Stimulated activated CD4-positive, alpha-beta T cell treated with anti-CD3 and anti-CD28 coated beads, Interleukin-4, amount 100 ng/mL, for 24 hours (primary cell): ENCODE measurements around the gene MAP3K5.
"Not testable (repeated sequence)": the region's sequence is repeated elsewhere in the genome, so short reads cannot be mapped to it uniquely, and the experiment has no call there.

ENCODE experiments used
- DNase-seq: peaks from one replicate; pipeline ENCODE4 v3.0.0-alpha.2; 2020

Gene MAP3K5

GRCh38 chr6:136604928-136605510, 187.3 kb downstream of the MAP3K5 start:
- DNase-seq: no peak

DNA sequence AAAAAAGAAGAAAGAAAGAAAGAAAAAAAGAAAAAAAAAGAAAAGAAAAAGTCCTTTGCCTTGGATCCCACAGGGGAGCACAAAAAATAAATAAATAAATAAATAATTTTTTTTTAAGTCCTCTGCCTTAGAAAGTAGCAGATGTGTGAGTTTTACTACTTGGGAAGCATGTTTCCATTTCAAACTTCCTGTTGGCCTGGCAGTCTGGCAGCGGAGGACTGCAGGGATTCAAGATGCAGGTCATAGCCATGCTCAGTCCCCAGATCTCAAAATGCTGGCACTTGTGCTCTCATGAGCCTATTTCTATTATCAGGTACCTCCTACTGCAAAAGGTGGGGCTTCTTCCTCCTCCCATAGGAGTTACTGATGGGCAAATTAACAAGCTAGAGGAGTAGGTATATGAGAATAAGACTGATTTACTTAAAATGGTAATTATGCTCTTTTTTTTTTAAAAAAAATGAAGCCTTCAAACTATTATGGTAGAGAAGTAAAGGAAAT, 187.9 kb downstream of the MAP3K5 start:
- no peak for DNase-seq

DNA sequence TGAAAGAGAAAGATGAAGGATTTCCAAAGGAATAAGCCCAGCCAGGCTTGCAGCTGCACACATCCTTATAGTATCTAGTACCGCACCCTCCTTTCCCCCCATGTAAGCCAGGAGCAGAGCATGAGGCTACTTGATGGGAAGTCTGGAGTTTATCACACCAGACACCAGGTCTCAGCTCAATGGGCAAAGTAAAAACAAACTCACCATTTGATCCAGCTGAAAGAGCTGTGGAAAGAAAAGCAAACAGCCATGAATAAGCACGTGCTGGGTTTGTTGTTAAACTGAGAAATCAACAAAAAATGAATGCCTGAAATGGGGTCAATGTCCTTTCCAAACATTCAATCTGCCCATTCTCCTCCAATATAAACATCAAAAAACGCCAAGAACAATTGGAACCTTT, 191.5 kb downstream of the MAP3K5 start:
- DNase-seq: no peak

DNA sequence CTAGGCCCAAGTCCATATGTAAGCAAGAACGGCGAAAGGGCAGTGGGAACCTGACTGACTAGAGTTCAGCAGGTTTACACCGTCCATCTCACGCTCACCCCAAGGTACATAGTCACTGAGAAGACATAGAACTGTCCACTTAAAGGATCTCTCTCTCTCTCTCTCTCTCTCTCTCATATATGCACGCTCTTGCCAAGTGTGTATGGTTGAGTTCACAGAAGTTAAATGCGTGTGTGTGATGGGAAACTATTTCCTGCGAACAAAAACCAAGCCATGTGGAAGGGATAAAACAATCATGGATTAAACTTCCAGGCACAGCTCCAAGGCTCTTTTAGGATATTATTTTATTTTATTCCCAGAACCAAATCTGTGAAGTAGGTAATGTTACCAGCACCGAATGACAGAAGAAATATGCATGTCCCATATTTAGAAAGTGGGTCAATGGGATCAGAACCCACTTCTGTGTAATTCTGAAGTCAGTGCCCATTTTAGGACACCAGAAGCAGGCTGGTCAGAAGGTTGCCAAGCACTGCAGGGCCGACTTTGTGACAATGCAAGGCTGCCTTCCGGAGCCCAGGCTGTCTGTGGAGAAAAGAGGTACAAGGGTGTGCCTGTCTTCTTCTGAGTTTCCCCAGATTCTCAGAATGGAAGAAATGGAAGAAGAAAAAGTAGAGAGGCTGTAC, 192.8 kb downstream of the MAP3K5 start:
- DNase-seq: no peak

GRCh38 chr6:136598048-136598447, 194.2 kb downstream of the MAP3K5 start:
- DNase-seq: no peak

- DNase-seq: no peak
Measured at GRCh38 chr6:136594671-136595070, 197.6 kb downstream of the MAP3K5 start.

DNA sequence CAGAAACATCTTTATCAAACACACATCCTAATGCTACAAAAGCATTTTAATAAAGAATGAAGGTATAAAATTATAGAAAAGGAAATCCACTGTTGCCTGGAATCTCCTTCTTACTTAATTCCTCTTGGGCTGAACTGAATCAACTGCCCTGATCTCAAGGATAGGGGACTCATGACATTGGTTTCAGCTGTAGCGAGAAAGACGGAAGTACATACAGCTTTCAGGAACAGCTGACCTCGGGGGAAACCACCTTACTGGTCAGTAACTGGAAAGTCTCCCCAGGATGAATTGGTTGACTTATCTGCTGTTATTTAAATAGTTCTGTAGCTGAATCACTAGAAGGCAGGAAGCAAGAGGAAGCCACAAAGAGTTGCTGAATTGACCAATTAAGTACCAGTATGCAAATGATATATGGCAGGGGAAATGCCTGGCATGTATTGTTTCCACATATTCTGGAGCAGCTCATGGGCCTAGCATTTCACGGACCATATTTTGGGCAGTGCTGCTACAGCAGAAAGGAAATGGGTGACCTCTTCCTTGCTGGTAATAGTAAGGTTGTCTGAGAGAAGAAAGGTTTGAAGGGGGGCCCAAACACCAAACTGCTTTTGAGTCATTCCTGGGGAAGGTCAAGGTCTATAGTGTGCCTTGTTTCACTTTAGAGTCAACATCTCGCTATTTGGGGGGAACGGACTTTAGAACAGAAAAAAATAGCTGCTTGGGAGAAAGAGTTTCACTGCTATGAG, 198.4 kb downstream of the MAP3K5 start:
- peak; percentile 50 for DNase-seq

GRCh38 chr6:136592930-136593673, 199.2 kb downstream of the MAP3K5 start:
- no peak for DNase-seq

GRCh38 chr6:136591617-136592016, 200.7 kb downstream of the MAP3K5 start:
- no peak for DNase-seq

DNA sequence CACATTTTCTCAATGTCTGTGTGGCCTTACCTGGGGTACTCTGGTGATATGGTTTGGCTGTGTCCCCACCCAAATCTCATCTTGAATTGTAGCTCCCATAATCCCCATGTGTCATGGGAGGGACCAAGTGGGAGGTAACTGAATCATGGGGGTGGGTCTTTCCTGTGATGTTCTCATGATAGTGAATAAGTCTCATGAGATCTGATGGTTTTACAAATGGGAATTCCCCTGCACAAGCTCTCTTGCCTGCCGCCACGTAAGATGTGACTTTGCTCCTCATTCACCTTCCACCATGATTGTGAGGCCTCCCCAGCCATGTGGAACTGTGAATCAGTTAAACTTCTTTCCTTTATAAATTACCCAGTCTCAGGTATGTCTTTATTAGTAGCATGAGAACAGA, 201.4 kb downstream of the MAP3K5 start:
- not testable (repeated sequence) for DNase-seq

DNA sequence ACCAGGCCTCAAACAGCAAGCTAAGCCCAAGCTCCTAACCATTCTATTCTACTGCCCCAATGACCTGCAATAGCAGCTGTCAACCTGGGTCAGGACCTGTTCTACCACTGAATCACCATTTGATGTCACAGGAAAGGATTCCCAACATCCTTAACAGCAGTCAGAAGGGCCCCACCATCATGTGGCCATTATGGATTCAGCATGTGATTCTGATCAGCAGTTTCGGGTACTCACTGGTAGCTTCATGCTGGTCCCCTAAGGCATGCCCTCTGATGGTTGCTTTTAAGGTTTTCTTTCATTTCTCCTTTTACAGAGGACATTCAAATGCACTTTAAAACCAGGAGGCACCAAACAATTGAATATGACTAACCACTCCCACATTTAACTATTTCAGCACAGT, 204.8 kb downstream of the MAP3K5 start:
- DNase-seq: no peak

GRCh38 chr6:136586295-136586694, 206.0 kb downstream of the MAP3K5 start:
- DNase-seq: no peak

DNA sequence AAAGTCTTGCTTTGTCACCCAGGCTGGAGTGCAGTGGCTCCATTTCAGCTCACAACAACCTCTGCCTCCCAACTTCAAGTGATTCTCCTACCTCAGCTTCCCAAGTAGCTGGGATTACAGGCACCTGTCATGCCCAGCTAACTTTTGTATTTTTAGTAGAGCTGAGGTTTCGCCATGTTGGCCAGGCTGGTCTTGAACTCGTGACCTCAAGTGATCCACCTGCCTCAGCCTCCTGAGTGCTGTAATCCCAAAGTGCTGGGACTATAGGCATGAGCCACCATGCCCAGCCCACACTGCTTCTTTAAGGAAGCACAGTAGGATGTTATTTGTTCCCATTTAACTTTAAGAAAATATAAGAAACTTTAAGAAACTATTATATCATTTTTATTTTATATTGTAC, 206.8 kb downstream of the MAP3K5 start:
- not testable (repeated sequence) for DNase-seq

DNA sequence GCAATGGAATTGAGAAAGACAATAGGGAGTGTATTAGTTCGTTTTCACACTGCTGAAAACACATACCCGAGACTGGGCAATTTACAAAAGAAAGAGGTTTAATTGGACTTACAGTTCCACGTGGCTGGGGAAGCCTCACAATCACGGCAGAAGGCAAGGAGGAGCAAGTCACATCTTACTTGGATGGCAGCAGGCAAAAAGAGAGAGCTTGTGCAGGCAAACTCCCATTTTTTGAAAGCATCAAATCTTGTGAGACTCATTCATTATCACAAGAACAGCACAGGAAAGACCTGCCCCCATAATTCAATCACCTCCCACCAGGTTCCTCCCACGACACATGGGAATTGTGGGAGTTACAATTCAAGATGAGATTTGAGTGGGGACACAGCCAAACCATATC, 208.0 kb downstream of the MAP3K5 start:
- not testable (repeated sequence) for DNase-seq

DNA sequence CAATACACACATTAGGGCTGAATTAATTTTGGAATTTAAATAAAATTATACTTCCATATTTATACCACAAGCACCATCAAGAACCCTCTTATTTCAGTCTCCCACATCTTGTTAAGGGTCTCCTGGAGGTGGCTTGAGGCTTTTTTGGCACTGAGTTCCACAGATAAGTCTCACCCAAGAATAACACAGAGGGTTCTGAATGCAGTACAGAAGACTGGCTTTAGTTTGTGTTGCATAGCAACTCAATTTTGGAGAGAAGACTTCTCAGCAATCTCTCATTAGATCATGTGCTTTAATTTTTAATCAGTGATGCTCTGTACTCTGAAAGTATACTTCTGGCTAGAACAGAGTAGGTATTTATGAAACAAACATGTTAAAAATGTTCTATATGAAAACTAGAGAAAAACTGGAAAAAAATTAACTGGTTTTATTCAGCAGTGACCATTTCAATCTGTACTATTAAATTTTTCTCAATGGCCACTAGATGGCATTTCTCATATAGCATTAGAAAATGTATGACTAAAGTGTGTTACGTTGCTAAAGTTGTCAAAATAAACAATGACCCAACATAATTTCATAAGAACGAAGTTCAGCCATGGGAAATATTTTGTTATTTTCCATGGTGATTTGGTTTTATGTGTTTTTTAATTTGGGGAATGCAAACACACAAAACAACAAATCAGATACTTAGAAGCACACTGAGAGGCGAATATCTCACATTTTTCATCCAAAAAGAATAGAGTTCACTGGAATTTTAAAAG, 209.4 kb downstream of the MAP3K5 start:
- DNase-seq: no peak

- no peak for DNase-seq
Measured at GRCh38 chr6:136579800-136580199, 212.5 kb downstream of the MAP3K5 start.

- no peak for DNase-seq
Measured at GRCh38 chr6:136576821-136577220, 215.5 kb downstream of the MAP3K5 start.

DNA sequence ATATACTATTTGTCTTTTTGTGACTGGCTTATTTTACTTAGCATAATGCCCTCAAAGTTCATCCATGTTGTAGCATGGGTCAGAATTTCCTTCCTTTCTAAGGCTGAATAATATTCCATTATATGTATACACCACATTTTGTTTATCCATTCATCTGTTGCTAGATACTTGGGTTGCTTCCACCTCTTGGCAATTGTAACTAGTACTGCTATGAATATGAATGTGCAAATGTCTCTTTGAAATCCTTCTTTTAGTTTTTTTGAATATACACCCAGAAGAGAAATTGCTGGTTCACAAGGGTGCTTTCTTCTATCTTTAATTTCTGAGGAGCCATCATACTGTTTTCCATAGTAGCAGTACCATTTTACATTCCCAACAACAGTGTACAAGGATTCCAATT, 220.8 kb downstream of the MAP3K5 start:
- no peak for DNase-seq

DNA sequence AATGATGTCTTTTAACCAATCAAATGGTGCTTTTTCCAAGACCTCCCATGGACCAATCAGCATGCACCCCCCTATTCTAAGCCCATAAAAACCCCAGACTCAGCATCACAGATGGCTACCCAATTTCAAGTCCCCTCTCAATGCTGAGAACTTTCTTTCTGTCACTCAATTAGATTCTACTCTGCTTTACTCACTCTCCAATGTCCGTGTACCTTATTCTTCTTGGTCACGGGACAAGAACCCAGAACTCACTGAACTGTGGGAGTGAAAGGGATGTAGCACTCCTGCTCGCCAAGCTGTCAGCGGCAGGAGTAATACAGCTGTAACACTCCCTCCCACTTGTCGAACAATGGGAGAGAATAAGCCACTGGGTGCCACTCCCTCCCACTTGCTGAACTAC, 221.2 kb downstream of the MAP3K5 start:
- no peak for DNase-seq

GRCh38 chr6:136568129-136568528, 224.1 kb downstream of the MAP3K5 start:
- DNase-seq: no peak

- DNase-seq: no peak
Measured at GRCh38 chr6:136567688-136568087, 224.6 kb downstream of the MAP3K5 start.

DNA sequence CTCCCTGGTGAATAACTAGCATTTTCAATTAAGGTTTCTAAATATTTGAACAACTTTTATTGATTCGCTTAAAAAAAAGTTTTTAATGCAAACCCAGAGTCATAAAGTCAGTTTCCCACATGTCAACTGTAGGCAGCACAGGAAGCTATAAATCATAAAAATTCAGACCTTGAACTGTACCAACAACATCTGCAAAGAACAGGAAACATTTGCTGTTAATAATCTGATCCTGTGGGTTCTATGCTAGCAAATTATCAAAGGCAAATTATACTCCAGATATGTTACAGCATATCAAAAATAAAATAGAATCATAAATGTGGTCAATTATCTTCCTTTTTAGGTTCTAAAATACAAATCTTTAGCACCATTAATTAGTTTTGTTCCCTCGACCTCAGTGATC, 225.4 kb downstream of the MAP3K5 start:
- no peak for DNase-seq
